Transverse colon (tissue), 4 donors: ENCODE data around the gene CARS2. TPM values are rescaled to one million over a fixed set of nuclear protein-coding genes. Genes with fewer than 3 reads are reported as not detected.

ENCODE experiments used
- DNase-seq: peaks from one replicate; pipeline ENCODE4 v3.0.0-alpha.2; 2019
- H3K27ac ChIP-seq, 4 donors: fragments of 200-600 bp; sonication (generic); 2 replicates each; pipeline ENCODE4 v1.5.1; 2016 to 2018; ENCODE audit warnings: inconsistent platforms in 4 of 4
- H3K27me3 ChIP-seq: fragments of 200-600 bp; sonication (generic); 2 replicates; pipeline ENCODE4 v1.5.1; 2017; ENCODE audit warnings: inconsistent platforms
- H3K36me3 ChIP-seq, 4 donors: fragments of 200-600 bp; sonication (generic); 2 replicates each; pipeline ENCODE4 v1.5.1; 2017 to 2019; ENCODE audit warnings: inconsistent platforms in 4 of 4
- H3K4me1 ChIP-seq, 4 donors: fragments of 200-600 bp; sonication (generic); 2 replicates each; pipeline ENCODE4 v1.5.1; 2017 to 2020; ENCODE audit warnings: inconsistent platforms in 4 of 4
- H3K4me3 ChIP-seq, 4 donors: fragments of 200-600 bp; sonication (generic); 1 replicate in 1 of 4; 2 replicates in 3 of 4; pipeline versions ENCODE4 v1.5.1 to v1.6.1; 2017 to 2019; ENCODE audit warnings: inconsistent platforms in 4 of 4
- H3K9me3 ChIP-seq, 2 donors: fragments of 200-600 bp; sonication (generic); 2 replicates each; pipeline ENCODE4 v1.5.1; 2017 to 2019; ENCODE audit warnings: inconsistent platforms in 2 of 2
- EP300 ChIP-seq: sonication (generic); formaldehyde crosslinking; IDR thresholded peaks from one replicate; pipeline ENCODE4 v1.6.1; 2017; ENCODE audit warnings: antibody characterized with exemption, low read depth
- POLR2A ChIP-seq: fragments of 450-650 bp; IDR thresholded peaks from one replicate; pipeline ENCODE4 v1.6.1; 2016; ENCODE audit warnings: antibody characterized with exemption, mild to moderate bottlenecking, moderate library complexity
- POLR2AphosphoS5 ChIP-seq, 3 donors: sonication (generic); formaldehyde crosslinking; IDR thresholded peaks; one replicate each; pipeline ENCODE4 v1.6.1; 2016; ENCODE audit warnings: antibody characterized with exemption in 3 of 3
- WGBS, 2 donors: methylation state at CpG; one replicate each; pipeline ENCODE4 v1.1.5; 2018; ENCODE audit warnings: low coverage in 1 of 2; 5-methylcytosine and 5-hydroxymethylcytosine counted together
- in situ Hi-C, 4 donors: fragments of 200-750 bp; cut with MboI; loops; one replicate each; pipeline versions ENCODE4 v1.15.0 to v1.15.1; 2017; ENCODE audit warnings: low sequenced_read_pairs in 3 of 4, low pct_ligation_motif_present in 1 of 4, low pct_unique_long_range_greater_than_20kb in 1 of 4
- intact Hi-C: fragments of 100-400 bp; cut with DNase I; formaldehyde crosslinking; loops from one replicate; pipeline ENCODE4 v1.15.1; 2023; ENCODE audit warnings: low total_unique reads
- total RNA-seq, 4 donors: library from RNA; depleted of rRNA; stranded (reverse); fragments of >200 nt; gene quantifications; one replicate each; pipeline ENCODE4 v1.1.0, GENCODE V29; 2016
- TF ChIP-seq, protein P1 (sequence below), 5 experiments: fragments of 200-600 bp in 3 of 5; fragments of 450-650 bp in 2 of 5; sonication (generic) in 3 of 5; IDR thresholded peaks; 1 replicate in 2 of 5; 2 replicates in 3 of 5; pipeline ENCODE4 v1.5.1; 2016 to 2017; ENCODE audit warnings: antibody characterized with exemption in 5 of 5, inconsistent platforms in 3 of 5, mild to moderate bottlenecking in 2 of 5, moderate library complexity in 1 of 5

The CARS2 gene
- total RNA-seq, 4 donors from 2014 or later, result 35.2 to 152 (median 56.2) TPM

DNA sequence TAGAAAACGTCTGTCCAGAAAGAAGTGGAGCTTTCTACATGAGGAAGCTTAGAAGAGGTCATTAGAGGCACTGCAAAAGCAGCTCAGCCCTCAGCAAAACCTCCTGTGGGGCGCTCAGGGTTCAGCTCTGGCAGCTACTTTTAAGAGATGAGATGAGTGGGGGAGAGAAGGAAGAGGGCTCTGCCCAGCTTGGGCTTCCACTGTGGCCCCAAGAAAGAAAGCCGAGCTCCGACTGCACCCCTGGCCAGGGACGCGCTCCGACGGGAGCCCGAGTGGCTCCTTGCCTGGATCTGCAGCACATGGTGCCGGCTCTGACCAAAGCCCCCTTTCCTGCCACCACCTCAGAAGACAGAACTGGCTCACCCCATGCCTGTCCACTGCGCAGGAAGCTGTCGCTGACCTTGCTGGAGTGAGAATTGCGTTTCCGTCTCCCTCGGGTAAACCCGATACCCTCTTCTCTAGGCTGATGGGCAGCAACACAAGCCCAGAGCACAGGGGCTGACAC lies 54.1 kb downstream of the CARS2 start:
- Histone ChIP-seq H3K4me3 (no peak overlapping the region), H3K27me3 (no peaks in the 10 kb centered on the region), H3K36me3 (peaks cover 0 to 8% (median 0%) of the 10 kb centered on the region in 4 donors), H3K27ac (no peak overlapping the region), H3K9me3 (no peaks in the 10 kb centered on the region), H3K4me1 (no peaks in the 10 kb centered on the region)
- TF ChIP-seq EP300 (no peak), POLR2AphosphoS5 (IDR thresholded peaks at IDR 0.05) (no peak), POLR2A (no peak)
- TF ChIP-seq, protein P1, sequence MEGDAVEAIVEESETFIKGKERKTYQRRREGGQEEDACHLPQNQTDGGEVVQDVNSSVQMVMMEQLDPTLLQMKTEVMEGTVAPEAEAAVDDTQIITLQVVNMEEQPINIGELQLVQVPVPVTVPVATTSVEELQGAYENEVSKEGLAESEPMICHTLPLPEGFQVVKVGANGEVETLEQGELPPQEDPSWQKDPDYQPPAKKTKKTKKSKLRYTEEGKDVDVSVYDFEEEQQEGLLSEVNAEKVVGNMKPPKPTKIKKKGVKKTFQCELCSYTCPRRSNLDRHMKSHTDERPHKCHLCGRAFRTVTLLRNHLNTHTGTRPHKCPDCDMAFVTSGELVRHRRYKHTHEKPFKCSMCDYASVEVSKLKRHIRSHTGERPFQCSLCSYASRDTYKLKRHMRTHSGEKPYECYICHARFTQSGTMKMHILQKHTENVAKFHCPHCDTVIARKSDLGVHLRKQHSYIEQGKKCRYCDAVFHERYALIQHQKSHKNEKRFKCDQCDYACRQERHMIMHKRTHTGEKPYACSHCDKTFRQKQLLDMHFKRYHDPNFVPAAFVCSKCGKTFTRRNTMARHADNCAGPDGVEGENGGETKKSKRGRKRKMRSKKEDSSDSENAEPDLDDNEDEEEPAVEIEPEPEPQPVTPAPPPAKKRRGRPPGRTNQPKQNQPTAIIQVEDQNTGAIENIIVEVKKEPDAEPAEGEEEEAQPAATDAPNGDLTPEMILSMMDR (IDR thresholded peaks at IDR 0.05), result no peak
- no peak for DNase-seq
- 95% methylated on average over 16 of the region's 16 CpGs; no CpG with 5 or more reads in 1 of the 2 donors for WGBS, 2 donors
- in situ Hi-C loops (no loop called here), intact Hi-C loops (no loop called here)

DNA sequence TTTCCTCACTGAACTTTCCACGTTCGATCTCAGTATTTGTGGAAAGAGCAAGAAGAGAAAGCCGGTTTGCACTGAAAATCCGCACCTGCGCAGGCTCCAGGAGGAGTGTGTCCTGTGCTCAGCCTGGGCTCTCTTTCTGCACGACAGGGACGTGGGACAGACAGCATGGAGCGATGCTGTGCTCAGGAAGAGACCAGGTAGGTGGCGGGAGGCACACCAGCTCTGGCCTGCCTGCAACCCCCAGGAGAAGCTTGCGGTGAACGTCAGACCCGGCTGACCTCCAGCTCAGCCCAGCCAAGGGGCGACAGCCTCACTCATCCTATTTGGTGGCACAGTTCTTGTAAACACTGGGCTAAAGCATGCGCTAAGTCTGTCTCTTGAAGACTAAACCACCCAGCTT lies 54.6 kb downstream of the CARS2 start:
- intact Hi-C loops, result no loop called here
- H3K36me3 ChIP-seq, result peaks cover 0 to 8% (median 0%) of the 10 kb centered on the region in 4 donors
- WGBS, 2 donors, result 80 to 92% methylated on average over 3 to 14 of the region's 14 CpGs

DNA sequence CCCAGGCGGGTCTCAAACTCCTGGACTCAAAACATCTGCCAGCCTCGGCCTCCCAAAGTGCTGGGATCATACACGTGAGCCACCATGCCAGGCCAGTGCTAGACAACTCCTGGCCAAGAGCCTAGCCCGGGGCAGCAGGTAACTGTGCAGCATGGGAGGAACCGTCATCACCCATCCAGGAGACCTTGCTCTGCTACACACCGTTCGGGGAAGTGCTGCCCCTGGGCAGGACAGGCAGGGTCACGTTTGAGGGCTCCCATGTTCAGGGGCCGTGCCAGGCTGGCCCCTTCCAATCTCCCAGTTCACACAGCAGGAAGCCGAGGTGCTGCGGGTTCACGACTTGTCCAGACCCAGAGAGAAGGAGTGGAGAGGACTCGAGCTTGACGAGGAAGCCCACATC lies 55.5 kb downstream of the CARS2 start:
- Histone ChIP-seq H3K36me3 (peaks cover 0 to 8% (median 0%) of the 10 kb centered on the region in 4 donors), H3K4me1 (no peaks in the 10 kb centered on the region), H3K27ac (no peak overlapping the region), H3K4me3 (no peak overlapping the region), H3K27me3 (no peaks in the 10 kb centered on the region), H3K9me3 (no peaks in the 10 kb centered on the region)
- 95% methylated on average over 11 of the region's 14 CpGs; no CpG with 5 or more reads in 1 of the 2 donors for WGBS, 2 donors
- intact Hi-C loops, result no loop called here
- DNase-seq, result no peak
- TF ChIP-seq, protein P1 (IDR thresholded peaks at IDR 0.05), result no peak
- TF ChIP-seq POLR2A, result no peak
- TF ChIP-seq EP300, result no peak
- no peak for TF ChIP-seq POLR2AphosphoS5 (IDR thresholded peaks at IDR 0.05)
- in situ Hi-C loops, result no loop called here

More for the DNA sequence above, 54.6 kb downstream of the CARS2 start:
- no peak overlapping the region for H3K27ac ChIP-seq
- TF ChIP-seq EP300 (no peak), POLR2A (no peak), POLR2AphosphoS5 (IDR thresholded peaks at IDR 0.05) (no peak)
- TF ChIP-seq, protein P1 (IDR thresholded peaks at IDR 0.05), result no peak
- no peaks in the 10 kb centered on the region for H3K9me3 ChIP-seq
- in situ Hi-C loops, result no loop called here
- no peaks in the 10 kb centered on the region for H3K27me3 ChIP-seq
- H3K4me3 ChIP-seq, result no peak overlapping the region
- DNase-seq, result no peak
- H3K4me1 ChIP-seq, result no peaks in the 10 kb centered on the region

DNA sequence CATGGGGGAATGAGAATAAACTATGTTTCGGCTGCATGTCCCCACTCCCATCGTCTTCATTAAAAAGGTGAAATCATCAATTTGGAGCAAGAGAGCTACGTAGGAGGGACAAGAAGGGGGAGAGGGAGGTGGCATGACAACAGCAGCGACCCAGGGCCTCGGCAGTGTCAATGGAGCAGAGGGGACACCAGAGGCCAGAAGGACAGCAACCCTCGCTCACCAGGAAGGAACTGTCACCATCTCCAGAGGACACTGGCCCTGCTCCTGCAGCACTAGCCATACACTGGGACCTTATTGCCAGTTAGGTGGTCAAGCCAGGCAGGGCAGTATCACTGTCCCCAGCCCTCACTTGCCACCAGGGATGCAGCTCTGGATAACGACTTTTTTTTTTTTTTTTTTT lies 56.4 kb downstream of the CARS2 start:
- WGBS, 2 donors, result 89% methylated on average over 7 of the region's 7 CpGs; no CpG with 5 or more reads in 1 of the 2 donors
- no peak for TF ChIP-seq POLR2A
- no peak for TF ChIP-seq POLR2AphosphoS5 (IDR thresholded peaks at IDR 0.05)
- no peak for TF ChIP-seq EP300
- TF ChIP-seq, protein P1 (IDR thresholded peaks at IDR 0.05), result no peak
- Histone ChIP-seq H3K9me3 (no peaks in the 10 kb centered on the region), H3K27ac (no peak overlapping the region), H3K4me1 (peaks cover 0 to 6% (median 3%) of the 10 kb centered on the region in 4 donors), H3K36me3 (peaks cover 0 to 8% (median 0%) of the 10 kb centered on the region in 4 donors), H3K4me3 (no peak overlapping the region), H3K27me3 (no peaks in the 10 kb centered on the region)
- DNase-seq, result no peak
- in situ Hi-C loops (no loop called here), intact Hi-C loops (no loop called here)
